GM12874 (cell line): ENCODE results near the gene FBN2.

ENCODE experiments used
- TF ChIP-seq, protein P1 (sequence below): IDR thresholded peaks from 2 replicates; pipeline ENCODE4 v1.5.1; 2011; ENCODE audit warnings: low read depth, mild to moderate bottlenecking, control low read depth, low read length, moderate library complexity; ENCODE audit not compliant: insufficient read depth

FBN2 gene

DNA sequence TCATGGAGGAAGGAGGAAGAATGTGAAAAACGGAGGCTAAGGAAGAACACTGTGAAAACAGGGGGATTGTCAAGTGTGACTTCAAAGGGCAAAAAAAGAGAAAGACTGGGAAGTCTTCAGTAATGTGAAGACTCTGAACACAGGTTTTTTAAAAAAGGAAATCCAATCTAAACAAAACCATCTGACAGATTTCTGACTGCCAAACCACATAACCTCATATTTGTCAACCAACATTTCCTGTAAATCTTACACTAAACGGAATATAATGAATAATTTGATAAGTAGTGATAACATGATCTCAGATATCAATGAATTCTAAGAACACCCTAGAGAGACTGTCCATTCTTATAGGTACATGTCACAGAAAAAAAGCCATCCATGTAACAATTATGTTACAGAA is 124.7 kb downstream of the FBN2 start:
- TF ChIP-seq, protein P1, sequence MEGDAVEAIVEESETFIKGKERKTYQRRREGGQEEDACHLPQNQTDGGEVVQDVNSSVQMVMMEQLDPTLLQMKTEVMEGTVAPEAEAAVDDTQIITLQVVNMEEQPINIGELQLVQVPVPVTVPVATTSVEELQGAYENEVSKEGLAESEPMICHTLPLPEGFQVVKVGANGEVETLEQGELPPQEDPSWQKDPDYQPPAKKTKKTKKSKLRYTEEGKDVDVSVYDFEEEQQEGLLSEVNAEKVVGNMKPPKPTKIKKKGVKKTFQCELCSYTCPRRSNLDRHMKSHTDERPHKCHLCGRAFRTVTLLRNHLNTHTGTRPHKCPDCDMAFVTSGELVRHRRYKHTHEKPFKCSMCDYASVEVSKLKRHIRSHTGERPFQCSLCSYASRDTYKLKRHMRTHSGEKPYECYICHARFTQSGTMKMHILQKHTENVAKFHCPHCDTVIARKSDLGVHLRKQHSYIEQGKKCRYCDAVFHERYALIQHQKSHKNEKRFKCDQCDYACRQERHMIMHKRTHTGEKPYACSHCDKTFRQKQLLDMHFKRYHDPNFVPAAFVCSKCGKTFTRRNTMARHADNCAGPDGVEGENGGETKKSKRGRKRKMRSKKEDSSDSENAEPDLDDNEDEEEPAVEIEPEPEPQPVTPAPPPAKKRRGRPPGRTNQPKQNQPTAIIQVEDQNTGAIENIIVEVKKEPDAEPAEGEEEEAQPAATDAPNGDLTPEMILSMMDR = no peak

DNA sequence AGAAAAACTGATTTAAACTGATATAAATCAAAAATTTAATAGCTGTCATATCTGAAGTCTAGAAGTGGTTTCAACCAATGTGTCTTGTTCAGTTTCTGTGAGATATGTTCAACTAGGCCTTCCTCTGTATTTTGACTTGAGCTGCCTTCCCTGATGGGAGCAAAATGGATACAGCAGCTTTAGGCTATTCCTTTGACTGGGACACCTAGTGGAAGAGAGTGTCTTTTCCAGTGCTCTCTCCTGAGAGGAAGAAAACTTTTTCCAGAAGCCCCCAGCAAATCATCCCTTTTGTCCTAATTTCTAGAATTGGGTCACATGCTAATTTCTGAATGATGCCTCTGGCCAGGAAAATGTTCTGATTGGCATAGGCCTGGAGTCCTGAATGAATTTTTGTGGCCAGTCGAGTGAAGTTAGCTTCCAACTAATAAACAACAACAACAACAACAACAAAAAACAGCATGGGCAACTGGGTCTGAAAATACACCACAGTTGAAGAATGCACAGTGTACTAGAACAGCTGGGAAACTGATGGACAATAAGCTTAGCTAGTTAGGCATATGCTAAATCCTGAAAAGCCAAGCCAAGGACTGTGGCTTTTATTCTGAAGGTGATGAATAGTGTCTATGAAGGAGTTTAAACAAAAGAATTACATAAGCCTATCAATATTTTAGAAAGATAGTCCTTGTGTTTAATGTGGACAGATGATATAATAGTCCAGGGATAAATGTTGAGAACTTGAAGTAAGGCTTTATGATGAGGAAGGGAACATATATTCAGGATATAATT is 125.7 kb downstream of the FBN2 start:
- TF ChIP-seq, protein P1 = no peak

DNA sequence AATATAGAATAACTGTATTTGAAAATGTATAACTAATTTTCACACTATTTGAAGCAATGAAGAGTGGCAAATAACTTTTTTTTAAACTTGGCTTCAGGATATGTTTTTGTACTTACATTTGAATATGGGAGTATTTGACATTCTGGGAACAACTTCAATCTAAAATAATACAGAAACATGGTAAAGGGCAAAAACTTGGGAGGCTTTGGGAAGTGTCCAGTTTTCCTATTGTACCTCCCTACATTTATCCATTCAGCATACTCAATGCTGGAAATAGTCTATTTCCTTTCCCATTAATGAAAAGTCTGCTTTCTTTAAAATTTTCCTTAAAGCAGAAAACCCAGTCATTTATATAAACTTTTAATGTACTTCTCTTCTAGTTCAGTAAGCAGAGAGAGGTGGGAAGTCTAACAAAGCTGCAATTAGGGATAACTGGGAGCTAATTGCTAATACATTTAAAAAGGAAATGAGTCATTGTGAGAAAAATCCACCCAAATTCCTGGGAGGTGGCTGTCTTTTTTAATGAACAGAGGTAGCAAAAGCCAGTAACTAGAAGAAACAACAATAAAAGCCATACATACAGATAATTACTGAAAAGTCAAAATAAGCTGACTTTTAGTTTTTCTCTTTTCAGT is 128.8 kb downstream of the FBN2 start:
- TF ChIP-seq, protein P1 = no peak

DNA sequence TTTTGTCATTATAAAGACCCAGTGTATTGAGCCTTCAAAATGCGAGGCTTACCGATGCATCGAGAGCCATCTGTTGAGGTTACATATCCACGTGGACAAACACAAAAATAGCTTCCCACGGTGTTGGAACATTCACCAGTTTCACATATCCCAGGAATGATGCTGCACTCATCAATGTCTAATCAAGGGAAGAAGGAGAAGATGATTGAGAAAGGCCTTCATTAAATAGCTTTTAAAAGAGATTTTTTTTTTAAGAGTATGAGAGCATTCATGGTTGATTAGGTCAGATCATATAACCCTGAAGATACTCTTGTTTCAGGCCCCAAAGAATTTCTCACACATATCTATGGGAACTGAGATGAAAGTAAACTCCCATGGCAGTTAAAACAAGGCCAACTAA is 129.4 kb downstream of the FBN2 start:
- TF ChIP-seq, protein P1 = no peak

DNA sequence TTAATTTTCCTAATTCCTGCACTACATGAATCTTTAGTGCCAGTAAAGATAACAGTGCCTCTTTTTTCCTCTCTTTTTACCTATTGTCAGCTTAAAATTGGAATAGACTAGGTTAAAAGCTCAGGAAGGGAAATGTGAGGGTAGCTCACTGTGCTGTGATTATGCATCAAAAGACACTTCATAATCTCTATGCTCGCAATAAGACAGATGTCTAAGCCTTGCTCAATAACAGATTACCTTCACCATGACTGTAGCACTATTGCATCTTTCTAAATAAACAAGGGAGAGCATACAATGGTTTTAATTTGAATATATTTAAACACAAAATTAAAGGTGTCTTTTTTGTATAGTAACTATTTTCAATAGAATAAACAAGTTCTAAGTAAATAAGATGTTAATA is 130.1 kb downstream of the FBN2 start:
- TF ChIP-seq, protein P1 = no peak

DNA sequence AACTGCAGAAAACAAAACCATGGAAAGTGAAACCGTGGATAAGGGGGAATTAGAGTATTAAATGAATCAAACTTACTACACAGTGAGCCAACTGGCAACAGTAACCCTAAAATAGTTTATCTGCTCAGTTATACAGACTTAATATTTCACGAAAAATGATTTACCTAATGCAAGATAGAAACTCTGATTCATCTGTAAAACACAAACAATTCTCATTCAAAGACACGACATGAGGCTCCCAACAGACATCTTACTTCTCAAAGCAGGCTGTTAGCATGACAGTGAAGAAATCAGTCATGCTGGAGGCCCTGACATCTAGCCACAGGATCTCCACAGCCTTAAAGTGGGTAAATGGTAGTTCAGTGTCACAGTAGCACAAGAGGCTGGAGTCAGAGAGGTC is 131.2 kb downstream of the FBN2 start:
- TF ChIP-seq, protein P1 = no peak

DNA sequence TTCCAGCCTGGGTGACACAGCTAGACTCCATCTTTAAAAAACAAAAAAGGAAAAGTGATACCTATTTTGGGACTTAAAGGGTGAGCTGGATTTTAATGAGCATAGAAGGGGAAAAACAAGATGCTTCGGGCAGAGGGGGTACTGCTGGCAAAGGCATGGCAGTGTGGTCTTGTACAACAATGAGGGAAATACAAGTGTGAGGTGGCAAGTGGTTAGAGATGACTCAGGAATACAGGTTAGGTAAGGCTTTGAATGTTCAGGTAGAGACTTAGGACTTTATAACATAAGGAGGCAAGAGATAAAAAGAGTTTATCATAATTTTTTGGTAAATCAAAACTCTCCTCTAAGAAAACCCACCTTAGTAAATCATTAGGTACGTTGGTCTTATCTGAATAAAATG is 132.9 kb downstream of the FBN2 start:
- TF ChIP-seq, protein P1 = no peak
